Tongue (tissue), 2 donors: ENCODE results near the gene FAM110A. TPM values are rescaled to one million over a fixed set of nuclear protein-coding genes. Genes with fewer than 3 reads are reported as not detected.
"Not testable (repeated sequence)": the region's sequence is repeated elsewhere in the genome, so short reads cannot be mapped to it uniquely, and the experiment has no call there.

Source experiments
- DNase-seq: peaks from one replicate; pipeline ENCODE4 v3.0.0-alpha.2; 2015
- total RNA-seq: library from RNA; depleted of rRNA; stranded (reverse); fragments of >200 nt; gene quantifications from one replicate; pipeline ENCODE4 v1.2.3, GENCODE V29; 2014

The FAM110A gene
- total RNA-seq, 1 donor from 2014 or later: 4.9 TPM

DNA sequence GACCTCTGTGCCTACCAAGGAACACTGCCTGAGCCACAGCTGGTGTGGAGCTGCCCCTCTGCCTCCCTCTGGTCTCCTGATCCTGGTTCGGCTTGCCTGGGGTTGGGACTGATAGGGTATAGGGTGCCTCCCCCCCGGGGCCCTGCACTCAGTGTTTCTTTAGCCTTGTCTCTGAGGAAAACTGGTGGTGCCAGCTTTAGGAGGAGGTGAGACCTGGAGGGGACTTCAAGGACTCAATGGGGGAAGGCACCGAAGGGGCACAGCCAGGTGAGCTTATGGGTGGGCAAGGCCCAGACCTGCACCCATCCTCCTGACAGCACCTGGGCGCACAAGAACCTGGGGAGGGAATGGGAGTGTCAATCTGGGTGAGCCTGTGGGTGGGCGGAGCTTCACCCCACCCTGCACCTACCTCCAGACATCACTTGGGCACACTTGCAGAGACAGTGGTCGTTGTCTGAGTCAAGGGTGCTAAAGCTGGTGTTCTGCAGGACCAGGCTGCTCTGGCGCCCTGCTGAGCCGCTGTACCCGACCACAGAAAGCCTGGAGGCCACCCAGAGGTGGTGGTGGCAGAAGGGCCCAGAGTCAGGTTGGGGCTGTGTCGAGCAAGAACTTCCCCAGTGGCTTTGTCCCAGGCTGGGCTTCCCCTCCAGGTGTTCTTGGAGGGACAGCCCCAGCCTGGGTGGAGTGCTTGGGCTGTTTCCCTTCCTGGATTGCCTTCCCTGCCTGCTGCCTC is 40.5 kb downstream of the FAM110A start:
- DNase-seq: no peak

DNA sequence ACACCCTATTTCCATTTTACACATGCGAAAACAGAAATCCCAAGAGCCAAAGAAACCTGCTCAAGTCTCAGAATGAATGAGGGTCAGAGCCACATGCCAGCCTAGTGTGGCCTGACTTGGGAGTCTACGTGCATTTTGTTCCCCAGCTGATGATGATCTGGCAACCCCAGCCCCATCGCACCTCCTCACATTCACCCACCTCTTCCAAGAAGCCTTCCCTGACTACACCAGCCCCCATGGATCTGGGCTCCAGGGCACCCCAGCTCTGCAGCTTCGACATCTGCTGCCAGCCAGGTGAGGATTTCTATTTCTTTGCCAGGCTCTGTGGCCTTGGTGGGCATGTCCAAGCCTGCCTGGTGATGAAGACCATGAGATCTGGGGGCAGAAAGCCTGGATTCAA is 41.6 kb downstream of the FAM110A start:
- no peak for DNase-seq

DNA sequence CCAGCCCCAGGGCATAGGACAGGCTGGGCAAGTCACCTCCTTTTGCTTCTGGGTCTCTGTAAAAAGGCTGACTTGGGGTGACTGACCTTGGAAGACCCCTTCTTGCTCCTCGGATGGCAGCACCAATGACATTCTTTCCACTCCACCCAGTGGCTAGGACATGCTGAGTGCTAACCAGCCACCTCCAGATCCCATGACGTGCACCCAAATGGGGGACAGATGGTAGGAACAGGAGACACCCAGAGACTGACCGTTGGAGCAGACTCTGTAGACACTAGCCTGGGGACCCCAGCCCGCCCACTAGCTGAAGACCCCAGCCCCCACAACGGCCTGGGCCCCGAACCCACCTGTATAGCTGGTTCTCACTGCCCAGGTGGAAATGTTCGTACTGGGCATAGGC is 44.3 kb downstream of the FAM110A start:
- no peak for DNase-seq

DNA sequence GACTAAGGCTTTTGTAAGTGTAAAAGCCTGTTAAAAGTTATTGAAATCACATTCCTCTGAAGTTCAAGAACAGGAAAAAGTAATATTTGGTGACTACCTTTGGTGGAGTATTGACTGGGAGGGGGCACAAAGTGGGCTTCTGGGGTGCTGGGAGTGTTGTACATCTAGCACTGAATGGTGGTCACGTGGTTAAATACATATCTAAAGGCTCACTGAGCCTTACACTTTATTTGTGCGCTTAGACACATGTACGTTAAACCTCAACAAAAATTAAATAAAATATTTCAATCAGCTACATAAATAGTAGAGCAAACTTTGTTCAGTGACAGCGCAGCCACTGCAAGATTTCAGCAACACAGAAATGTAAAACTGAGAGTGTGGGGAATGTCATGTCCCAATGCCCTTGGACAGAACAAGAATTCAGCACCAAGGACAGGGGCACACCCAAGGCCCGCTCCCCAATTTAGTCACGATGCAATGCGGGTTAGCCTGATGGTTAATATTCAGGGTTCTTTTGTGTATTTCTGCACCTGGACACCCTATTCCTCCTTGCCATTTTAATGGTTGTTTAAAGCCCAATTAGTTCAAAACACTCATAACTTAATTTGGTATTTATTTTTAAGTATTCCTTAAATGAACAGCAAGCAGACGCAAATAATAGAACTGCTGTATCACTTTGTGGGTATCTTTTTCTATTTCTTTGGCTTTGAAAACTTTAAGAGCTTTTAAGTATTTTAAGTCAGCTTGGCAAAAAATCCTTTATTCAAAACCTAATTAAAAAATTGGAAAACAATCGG is 45.2 kb downstream of the FAM110A start:
- DNase-seq: peak; percentile 76

DNA sequence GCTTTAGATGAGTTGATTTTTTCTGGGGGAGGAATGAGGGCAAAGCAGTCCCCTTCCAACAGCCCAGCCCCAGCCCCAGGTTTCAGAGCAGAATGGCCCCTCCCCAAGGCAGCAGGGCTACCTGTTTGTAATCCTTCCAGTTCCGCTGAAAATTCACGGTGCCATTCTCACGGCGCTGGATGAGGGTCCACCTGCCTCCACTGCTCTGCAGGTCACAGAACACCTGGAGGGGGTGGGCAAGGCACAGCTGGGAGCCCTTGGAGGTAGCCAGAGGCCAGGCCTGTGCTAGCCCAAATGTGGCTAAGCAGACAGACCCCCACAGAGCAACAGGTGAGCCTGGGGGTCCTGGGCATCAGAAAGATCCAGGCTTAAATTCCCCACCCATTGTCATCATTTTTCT is 46.1 kb downstream of the FAM110A start:
- DNase-seq: no peak

DNA sequence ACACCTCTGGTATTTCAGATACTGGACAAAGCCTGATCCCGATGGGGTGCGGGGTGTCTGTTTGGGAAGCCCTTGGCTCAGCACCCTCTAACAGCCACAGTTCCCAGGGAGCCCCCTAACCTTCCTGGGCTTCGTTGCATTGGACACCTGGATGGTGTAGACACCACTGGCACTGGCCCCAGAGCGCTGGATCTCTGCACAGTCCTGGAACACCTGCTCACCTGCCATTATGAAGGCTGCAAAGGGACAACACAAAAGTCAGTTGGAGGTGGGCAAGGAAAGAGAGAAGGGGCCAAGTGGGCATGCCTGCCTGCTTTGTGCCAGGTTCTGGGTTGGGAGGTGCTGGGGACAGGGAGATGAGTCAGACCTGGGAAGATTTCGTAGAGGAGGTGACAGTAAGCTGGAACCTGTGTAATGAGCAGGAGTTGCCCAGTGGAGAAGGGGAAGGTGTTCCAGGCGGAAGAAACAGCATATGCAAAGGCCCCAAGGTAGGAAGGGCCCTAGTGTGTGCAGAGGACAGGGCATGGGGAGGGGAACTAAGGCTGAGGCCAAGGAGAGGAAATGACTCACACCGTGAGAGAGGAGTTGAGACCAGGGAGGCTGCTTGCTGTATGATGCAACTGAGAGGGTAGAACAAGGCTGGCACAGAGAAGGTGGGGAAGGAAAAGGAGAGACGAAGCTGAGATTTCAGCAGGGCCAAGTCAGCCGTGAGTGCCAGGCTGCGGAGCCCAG is 47.7 kb downstream of the FAM110A start:
- DNase-seq: no peak

DNA sequence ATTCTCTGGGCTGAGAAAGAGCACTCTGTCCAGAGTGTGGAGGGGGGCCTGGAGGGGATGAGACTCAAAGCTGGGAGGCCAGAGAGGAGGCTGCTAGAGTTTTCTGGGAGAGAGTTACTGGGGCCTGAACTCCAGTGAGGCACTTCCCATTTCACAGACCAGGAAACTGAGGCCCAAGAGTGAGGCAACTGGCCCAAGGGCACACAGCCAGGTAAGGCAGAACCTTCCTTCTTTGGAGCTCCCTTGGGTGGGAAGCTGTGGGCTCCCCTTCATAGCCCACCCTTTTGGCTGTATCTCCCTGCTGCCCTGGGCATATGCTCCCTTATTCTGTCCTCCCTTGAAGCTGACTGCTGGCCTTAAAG is 48.2 kb downstream of the FAM110A start:
- no peak for DNase-seq

DNA sequence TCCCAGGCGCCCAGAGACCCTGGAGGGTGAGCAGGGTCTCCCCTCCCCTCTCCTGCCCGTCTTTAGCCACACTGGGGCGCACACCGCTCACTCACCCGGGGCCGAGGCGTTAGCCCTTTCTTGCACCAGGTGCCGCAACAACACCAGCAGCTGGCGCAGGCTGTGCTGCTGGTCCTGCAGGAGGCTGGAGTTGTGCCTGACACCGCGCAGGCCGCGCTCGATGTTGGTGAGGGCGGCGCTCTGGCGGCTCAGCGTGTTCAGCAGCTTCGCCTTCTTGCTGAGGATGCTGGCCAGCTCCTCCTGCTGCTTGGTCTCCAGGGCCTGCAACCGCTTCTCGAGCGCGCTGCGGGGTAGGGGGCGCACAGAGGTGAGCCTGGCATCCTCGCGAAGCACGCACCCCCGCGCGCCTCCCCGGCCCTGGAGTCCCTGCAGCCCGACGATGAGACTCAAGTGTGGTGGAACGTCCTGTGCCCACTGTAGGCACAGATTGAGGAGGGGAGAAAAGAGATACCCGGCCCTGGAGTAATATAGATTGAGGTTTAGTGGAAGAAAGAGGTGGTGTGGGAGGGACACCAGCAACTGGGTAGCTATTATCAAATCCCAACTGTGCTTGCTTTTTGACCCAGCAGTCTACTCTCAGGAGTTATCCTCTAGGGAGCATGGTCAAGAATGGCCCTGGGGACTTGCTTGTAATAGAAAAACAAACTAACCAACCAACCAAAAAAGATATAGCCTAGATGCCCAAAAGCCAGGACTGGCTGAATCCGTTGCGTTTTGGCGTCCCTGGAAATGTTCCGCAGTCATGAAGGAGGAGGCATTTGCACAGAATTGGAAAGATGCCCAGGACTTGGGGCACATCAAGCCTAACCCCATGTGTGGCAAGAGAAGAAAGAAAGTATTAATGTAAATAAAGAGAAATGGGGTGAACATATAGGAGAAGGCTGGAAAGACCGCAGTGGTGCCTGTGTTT is 51.8 kb downstream of the FAM110A start:
- peak; percentile 83 for DNase-seq

DNA sequence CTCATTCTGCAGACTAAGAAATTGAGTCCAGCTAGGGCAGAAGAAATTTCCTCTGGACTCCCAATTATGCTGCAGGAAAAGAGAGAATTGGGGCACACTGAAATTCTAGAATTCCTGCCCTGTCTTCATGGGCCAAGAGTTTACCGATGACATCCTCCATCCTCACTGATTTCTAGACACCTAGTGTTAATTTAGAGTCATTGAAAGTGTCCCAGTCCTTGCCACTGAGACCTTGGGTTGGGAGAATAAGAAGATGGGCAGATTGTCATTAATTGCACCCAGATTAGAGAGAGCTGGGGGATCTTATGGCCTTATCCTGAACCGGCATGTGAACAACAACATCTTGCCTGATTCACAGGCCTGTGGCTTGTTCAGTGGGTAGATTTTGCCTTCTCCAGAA is 53.6 kb downstream of the FAM110A start:
- no peak for DNase-seq

DNA sequence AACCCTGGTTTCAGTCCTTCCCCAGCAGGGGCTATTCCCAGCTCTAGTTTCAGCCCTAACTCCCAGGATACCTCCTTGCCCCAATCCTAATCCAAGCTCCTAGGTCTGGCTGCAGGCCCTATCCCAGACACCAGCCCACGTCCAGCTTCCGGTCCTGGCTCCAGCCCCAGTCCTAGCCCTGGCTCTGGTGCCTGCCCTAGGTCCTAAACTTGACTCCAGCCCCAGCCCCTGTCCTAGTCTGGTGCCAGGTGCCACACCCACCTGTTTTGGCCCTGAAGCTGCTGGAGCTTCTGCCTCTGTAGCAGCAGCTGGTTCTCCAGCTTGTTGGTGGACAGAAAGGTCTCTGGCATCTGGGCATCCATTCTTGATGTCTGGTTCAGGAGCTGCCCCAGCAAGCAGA is 54.5 kb downstream of the FAM110A start:
- DNase-seq: no peak

DNA sequence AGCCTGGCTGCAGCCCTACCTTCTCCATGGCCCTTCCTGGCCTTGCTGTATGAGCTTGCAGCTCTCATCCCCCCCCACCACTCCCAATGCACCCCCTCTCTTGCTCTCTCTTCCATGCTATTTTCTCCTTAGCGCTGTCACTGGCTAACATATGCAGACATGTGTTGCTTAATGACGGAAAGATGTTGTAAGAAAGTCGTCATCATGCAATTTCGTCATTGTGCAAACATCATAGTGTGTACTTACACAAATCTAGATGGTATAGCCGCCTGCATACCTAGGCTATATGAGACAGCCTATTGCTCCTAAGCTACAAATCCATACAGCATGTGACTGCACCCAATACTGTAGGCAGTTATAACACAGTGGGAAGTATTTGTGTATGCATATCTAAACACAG is 55.6 kb downstream of the FAM110A start:
- no peak for DNase-seq

DNA sequence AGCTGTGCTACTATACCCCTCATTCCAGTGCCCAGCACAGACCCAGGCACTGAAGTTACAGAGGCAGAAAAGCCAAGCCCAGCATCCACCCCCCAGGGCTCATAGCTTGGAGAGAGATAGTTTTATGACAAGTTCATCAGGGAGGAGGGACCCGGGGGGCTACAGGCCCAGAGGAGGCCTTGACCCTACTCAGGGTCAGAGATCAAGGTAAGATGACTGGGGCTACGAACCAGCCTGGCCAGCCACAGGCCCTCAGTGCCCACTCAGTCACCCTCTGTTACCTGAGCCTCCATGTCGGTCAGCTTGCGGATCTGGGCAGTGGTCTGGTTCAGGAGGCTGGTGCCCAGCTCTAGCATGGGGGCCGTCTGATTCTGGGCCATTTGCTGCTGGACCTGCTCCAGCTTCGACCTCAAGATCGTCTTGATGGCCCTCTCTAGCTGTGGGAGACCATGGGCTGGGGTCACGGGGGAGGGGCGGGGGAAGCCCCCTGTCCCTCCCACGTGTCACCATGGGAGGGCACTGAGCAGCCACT is 56.5 kb downstream of the FAM110A start:
- DNase-seq: no peak

DNA sequence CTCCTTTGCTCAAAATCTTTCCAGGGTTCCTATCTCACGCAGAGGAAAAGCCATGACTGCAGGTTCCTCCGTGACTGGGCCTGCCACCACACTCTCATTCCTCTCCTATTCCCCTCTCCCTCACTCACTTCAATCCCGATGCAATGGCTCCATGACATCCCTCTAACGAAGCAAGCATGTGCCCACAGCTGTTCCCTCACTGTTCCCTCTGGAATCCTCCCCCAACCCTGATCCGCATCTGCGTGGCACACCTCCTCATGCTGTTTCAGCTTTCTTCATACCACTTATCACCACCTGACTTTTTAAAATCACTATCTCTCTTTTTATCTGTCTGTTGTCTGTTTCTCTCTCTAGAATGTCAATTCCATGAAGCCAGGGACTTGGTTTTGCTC is 57.1 kb downstream of the FAM110A start:
- peak; percentile 39 for DNase-seq

DNA sequence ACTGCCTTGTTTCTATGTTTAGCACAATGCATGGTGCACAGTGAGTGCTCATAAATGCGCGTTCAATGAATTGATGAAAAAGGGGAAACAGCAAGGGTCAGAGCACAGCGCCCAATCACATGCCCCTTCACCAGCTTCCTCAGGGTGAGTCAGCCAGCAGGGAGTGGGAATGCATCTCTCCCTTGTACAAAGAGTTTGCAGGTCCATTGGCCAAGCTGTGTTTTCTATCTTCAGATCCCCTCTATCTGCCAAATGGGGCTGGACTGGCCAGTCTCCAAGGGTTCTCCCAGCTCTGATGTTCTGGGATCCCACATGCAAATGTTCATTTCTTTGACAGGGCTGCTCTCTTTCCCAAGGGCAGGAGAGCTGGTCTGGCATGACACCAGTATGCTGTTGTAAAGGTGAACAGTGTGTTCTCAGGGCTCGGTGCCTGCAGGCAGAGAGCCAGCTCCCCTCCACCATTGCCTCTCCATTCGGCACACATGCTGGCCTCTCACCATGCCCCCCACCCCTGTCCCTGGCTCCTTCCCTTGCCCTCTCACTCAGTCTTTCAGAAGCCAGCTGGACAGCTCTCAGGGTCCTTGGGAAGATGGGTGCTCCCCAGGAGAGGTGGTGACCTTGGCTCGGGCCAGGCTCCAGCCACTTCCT is 57.7 kb downstream of the FAM110A start:
- DNase-seq: peak; percentile 39

DNA sequence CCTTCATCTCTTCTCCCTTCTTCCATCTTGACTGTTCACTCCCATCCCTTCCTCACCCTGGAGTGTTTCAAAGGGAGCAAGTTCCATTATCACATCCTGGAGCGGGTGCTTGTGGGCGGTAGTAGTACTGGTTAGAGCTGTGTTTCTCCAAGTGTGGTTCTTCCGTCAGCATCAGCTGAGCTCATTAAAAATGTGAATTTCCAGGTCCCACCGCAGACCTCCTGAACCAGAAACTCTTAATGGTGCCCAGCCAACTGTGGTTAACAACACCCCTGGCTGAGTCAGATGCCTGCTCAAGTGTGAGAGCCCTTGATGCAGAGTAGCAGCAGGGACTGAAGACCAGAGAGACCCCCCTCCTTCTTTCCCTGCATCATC is 58.2 kb downstream of the FAM110A start:
- no peak for DNase-seq

DNA sequence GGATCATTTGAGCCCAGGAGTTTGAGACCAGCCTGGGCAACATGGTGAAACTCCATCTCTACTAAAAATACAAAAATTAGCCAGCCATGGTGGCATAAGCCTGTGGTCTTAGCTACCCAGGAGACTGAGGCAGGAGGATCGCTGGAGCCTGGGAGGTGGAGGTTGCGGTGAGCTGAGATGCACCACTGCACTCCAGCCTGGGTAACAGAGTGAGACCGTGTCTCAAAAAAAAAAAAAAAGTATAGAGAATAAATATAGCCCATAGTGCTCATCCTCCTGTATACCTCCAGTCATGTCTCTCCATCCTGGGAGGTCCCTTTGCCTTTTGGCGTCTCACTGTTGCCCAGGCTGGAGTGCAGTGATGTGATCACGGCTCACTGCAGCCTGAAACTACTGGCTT is 58.9 kb downstream of the FAM110A start:
- DNase-seq: not testable (repeated sequence)

Other genes with a start within 250 kb of the FAM110A start
- gene TCF15, start 223.4 kb upstream of the FAM110A start, total RNA-seq: 4.0 TPM
- gene SRXN1, start 180.5 kb upstream of the FAM110A start, total RNA-seq: 13.2 TPM
- not detected for gene SCRT2, start 157.9 kb upstream of the FAM110A start, total RNA-seq
- gene SLC52A3, start 65.2 kb upstream of the FAM110A start, total RNA-seq: 0.82 TPM
- not detected for gene ANGPT4, start 82.6 kb downstream of the FAM110A start, total RNA-seq
- gene RSPO4, start 168.6 kb downstream of the FAM110A start, total RNA-seq: not detected